GM19025 (cell line): ENCODE data around the gene PANX2.

Experiments used
- ATAC-seq: cut with Tn5 transposase; IDR thresholded peaks from one replicate; pipeline ENCODE4 v1.9.1; 2021; ENCODE audit warnings: mild to moderate bottlenecking, low read depth, moderate library complexity; ENCODE audit not compliant: unreplicated experiment

Gene PANX2

DNA sequence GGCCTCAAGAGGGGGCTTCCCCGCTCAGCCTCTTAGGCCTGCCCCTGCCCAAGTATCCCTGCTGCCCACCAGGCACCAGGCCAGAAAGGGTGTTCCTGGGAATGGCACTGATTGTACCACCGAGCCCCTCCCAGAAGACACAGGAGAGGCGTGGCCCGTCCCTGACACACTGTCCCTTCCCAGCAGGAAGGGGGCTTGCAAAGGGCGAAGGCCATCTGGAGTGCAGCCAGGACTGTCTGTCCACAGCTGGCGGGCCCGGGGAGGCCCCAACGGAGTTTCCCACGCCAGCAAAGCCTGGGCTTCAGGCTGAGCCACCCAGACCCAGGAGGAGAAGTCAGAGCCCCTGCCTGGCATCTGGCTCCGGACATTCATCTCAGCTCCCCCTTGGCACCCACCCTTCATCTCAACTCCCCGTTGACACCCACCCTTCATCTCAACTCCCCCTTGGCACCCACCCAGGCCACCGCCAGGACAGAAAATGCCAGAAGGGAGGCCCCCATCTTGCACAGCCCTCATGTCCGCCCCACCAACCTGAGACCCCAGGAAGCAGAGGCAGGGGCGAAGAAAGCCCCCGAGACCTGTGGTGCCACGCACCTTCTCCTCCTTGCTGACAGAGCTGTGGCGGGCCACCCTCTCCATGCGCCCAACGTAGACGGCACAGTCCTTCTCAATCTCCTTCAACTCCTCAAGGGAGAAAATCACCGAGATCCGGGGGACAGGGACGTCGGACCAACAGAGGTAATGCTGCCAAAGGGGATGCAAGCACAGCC lies 54.9 kb downstream of the PANX2 start:
- no peak for ATAC-seq

GRCh38 chr22:50226063-50226874 lies 55.7 kb downstream of the PANX2 start:
- ATAC-seq: no peak

- no peak for ATAC-seq
Measured at GRCh38 chr22:50226875-50227165, 56.3 kb downstream of the PANX2 start.

- ATAC-seq: no peak
Measured at GRCh38 chr22:50227579-50228215, 57.2 kb downstream of the PANX2 start.

DNA sequence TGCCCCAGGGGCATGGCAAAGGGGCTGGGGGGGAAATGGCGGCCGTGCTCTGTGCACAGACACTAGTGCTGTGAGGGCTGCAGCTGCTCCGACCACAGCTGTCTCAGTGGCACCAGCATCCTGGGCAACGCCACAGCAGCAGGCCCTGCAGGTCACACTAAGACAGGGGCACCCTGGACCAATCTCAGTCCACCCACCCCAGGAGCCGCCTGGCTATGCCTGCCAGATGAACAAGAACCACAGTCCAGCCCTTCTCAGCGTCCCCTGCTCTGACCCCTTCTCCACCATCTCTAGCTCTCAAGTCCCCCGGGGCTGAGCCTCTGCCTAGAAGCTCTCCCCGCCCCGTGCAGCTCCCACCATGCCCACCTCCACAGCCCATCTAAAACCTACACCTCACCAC lies 57.8 kb downstream of the PANX2 start:
- ATAC-seq: no peak

GRCh38 chr22:50229370-50229769 lies 58.8 kb downstream of the PANX2 start:
- ATAC-seq: no peak
